ENCODE measurements around the gene BORCS6.

- no peak for TF ChIP-seq POLR2A (IDR thresholded peaks at IDR 0.05; ENCODE audit: low read length)
- TF ChIP-seq GATA1 (IDR thresholded peaks at IDR 0.05; ENCODE audit: low read depth, low read length), result no peak
These were observed 36.0 kb upstream of the BORCS6 start for GRCh38 chr17:8225813-8226535.

All from erythroblast (primary cell).